ENCODE data around the gene TREH. TPM values are rescaled to one million over a fixed set of nuclear protein-coding genes. Genes with fewer than 3 reads are reported as not detected.

The TREH gene
- total and polyA plus RNA-seq, 2 of the 8 experiments (the other 6 are each of a cell fraction or from before 2014, with no cell fraction given), result 0.03 TPM; not detected in 1

GRCh38 chr11:118690553-118691304 is 11.3 kb upstream of the TREH start (continued):
- TF ChIP-seq CHD7 (IDR thresholded peaks at IDR 0.05; ENCODE audit: insufficient replicate concordance, low read length), result no peak
- no peak for TF ChIP-seq CEBPB (IDR thresholded peaks at IDR 0.05; ENCODE audit: low read depth, low read length)
- TF ChIP-seq SP2 (IDR thresholded peaks at IDR 0.05; ENCODE audit: low read length), result no peak
- no peak for TF ChIP-seq MAX (IDR thresholded peaks at IDR 0.05)
- no peak for TF ChIP-seq SRF (IDR thresholded peaks at IDR 0.05; ENCODE audit: low read depth, low read length)
- no peak for TF ChIP-seq E2F6 (IDR thresholded peaks at IDR 0.05)
- TF ChIP-seq HDAC6 (IDR thresholded peaks at IDR 0.05; ENCODE audit: low read depth, low read length), result no peak
- no peak for TF ChIP-seq KDM4A (IDR thresholded peaks at IDR 0.05; ENCODE audit: low read depth, low read length, severe bottlenecking)
- no peak for TF ChIP-seq CHD2 (IDR thresholded peaks at IDR 0.05; ENCODE audit: low read length)
- no peak for TF ChIP-seq SIN3A (conservative IDR thresholded peaks at IDR 0.05 in 1 of 2, IDR thresholded peaks at IDR 0.05 in 1 of 2; ENCODE audit: low read depth in 1 of 2, low read length in 2 of 2)
